ENCODE data around the gene BRCA1. TPM values are rescaled to one million over a fixed set of nuclear protein-coding genes. Genes with fewer than 3 reads are reported as not detected.
"Not testable (repeated sequence)": the region's sequence is repeated elsewhere in the genome, so short reads cannot be mapped to it uniquely, and the experiment has no call there.

BRCA1 gene
- polyA plus RNA-seq, 3 donors, result 0.87 to 2.6 (median 1.9) TPM

DNA sequence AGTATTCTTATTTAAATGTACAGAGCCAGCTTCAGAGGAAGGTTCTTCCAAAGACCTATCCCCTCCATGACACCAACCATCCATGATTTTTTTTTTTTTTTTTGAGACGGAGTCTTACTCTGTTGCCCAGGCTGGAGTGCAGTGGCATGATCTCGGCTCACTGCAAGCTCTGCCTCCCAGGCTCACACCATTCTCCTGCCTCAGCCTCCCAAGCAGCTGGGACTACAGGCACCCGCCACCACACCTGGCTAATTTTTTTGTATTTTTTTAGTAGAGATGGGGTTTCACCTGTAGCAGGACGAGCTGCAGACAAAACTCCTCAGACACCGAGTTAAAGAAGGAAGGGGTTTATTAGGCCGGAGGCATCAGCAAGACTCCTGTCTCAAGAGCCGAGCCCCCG lies 34.8 kb upstream of the BRCA1 start:
- H4K20me1 ChIP-seq (ENCODE audit: insufficient read depth, low read length); H2AFZ ChIP-seq (ENCODE audit: insufficient read depth, low read depth, low read length, poor library complexity, severe bottlenecking); H3K79me2 ChIP-seq (ENCODE audit: insufficient read depth, low read length); H3K27me3 ChIP-seq (ENCODE audit: control insufficient read depth in 2 of 2, insufficient read depth in 2 of 2, low read length in 2 of 2); H3K9ac ChIP-seq (ENCODE audit: insufficient read depth, low read length, poor library complexity, severe bottlenecking); H3K27ac ChIP-seq (ENCODE audit: low read depth in 1 of 2, low read length in 2 of 2); H3K27ac Mint-ChIP-seq; intact Hi-C loops (cut with micrococcal nuclease); H3K9me3 Mint-ChIP-seq; H3K4me3 ChIP-seq (replicated peaks in 1 of 3; ENCODE audit: low read depth in 2 of 3, low read length in 3 of 3); H3K27me3 Mint-ChIP-seq (ENCODE audit: low read depth in 3 of 3); H3K36me3 ChIP-seq (replicated peaks in 1 of 2; ENCODE audit: control insufficient read depth in 1 of 2, insufficient read depth in 2 of 2, low read length in 2 of 2); H3K9me3 ChIP-seq (replicated peaks in 1 of 2; ENCODE audit: control insufficient read depth in 1 of 2, insufficient read depth in 1 of 2, low read length in 2 of 2); H3K4me3 Mint-ChIP-seq; H3K4me2 ChIP-seq (replicated peaks; ENCODE audit: extremely low read depth, low read length, poor library complexity, severe bottlenecking); H3K4me1 ChIP-seq (ENCODE audit: control insufficient read depth in 1 of 2, insufficient read depth in 2 of 2, low read length in 2 of 2); H3K4me1 Mint-ChIP-seq; DNase-seq: not testable (repeated sequence)
- H3K36me3 Mint-ChIP-seq, result peaks cover 8 to 18% of the 10 kb centered on the region in 2 donors
- WGBS (ENCODE audit: insufficient coverage), result 95% methylated on average over 4 of the region's 8 CpGs

GRCh38 chr17:43159232-43159631 lies 34.1 kb upstream of the BRCA1 start:
- H3K9me3 Mint-ChIP-seq, result not testable (repeated sequence)

DNA sequence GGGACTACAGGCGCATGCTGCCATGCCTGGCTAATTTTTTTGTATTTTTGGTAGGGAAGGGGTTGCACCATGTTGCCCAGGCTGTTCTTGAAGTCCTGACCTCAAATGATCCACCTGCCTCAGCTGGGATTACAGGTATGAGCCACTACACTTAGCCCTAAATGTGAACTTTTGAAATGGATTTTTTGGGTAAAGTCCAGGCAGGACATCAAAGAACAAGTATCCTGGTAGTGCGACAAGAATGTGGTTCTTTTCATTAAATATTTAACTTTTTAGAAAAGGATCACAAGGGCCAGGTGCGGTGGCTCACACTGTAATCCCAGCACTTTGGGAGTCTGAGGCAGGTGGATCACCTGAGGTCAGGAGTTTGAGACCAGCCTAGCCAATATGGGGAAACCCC lies 30.5 kb upstream of the BRCA1 start:
- Mint-ChIP-seq H3K9me3 (peaks cover 7 to 14% (median 12%) of the 10 kb centered on the region in 7 donors), H3K4me3 (no peak overlapping the region), H3K36me3 (peaks cover 12 to 21% of the 10 kb centered on the region in 2 donors), H3K4me1 (peaks cover 4% of the 10 kb centered on the region), H3K27ac (no peak overlapping the region), H3K27me3 (ENCODE audit: low read depth in 3 of 3) (no peaks in the 10 kb centered on the region)
- Histone ChIP-seq H3K4me2 (replicated peaks; ENCODE audit: extremely low read depth, low read length, poor library complexity, severe bottlenecking) (no peak overlapping the region), H3K9ac (ENCODE audit: insufficient read depth, low read length, poor library complexity, severe bottlenecking) (no peak overlapping the region), H3K9me3 (replicated peaks in 1 of 2; ENCODE audit: control insufficient read depth in 1 of 2, insufficient read depth in 1 of 2, low read length in 2 of 2) (peaks cover 0 to 4% of the 10 kb centered on the region in 2 donors), H4K20me1 (ENCODE audit: insufficient read depth, low read length) (no peaks in the 10 kb centered on the region), H3K27ac (ENCODE audit: low read depth in 1 of 2, low read length in 2 of 2) (no peak overlapping the region), H3K4me1 (ENCODE audit: control insufficient read depth in 1 of 2, insufficient read depth in 2 of 2, low read length in 2 of 2) (no peaks in the 10 kb centered on the region), H3K36me3 (replicated peaks in 1 of 2; ENCODE audit: control insufficient read depth in 1 of 2, insufficient read depth in 2 of 2, low read length in 2 of 2) (peaks cover 0 to 3% of the 10 kb centered on the region in 2 donors), H3K79me2 (ENCODE audit: insufficient read depth, low read length) (no peaks in the 10 kb centered on the region), H3K27me3 (ENCODE audit: control insufficient read depth in 2 of 2, insufficient read depth in 2 of 2, low read length in 2 of 2) (no peaks in the 10 kb centered on the region), H3K4me3 (replicated peaks in 1 of 3; ENCODE audit: low read depth in 2 of 3, low read length in 3 of 3) (no peak overlapping the region), H2AFZ (ENCODE audit: insufficient read depth, low read depth, low read length, poor library complexity, severe bottlenecking) (no peak overlapping the region)
- DNase-seq, result no peak
- TF ChIP-seq, protein P1, sequence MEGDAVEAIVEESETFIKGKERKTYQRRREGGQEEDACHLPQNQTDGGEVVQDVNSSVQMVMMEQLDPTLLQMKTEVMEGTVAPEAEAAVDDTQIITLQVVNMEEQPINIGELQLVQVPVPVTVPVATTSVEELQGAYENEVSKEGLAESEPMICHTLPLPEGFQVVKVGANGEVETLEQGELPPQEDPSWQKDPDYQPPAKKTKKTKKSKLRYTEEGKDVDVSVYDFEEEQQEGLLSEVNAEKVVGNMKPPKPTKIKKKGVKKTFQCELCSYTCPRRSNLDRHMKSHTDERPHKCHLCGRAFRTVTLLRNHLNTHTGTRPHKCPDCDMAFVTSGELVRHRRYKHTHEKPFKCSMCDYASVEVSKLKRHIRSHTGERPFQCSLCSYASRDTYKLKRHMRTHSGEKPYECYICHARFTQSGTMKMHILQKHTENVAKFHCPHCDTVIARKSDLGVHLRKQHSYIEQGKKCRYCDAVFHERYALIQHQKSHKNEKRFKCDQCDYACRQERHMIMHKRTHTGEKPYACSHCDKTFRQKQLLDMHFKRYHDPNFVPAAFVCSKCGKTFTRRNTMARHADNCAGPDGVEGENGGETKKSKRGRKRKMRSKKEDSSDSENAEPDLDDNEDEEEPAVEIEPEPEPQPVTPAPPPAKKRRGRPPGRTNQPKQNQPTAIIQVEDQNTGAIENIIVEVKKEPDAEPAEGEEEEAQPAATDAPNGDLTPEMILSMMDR (IDR thresholded peaks at IDR 0.05), result no peak
- intact Hi-C loops (cut with micrococcal nuclease), result no loop called here
- WGBS (ENCODE audit: insufficient coverage), result 100% methylated on average over 2 of the region's 3 CpGs

More at GRCh38 chr17:43159232-43159631, 34.1 kb upstream of the BRCA1 start:
- H4K20me1 ChIP-seq (ENCODE audit: insufficient read depth, low read length); H3K4me1 ChIP-seq (ENCODE audit: control insufficient read depth in 1 of 2, insufficient read depth in 2 of 2, low read length in 2 of 2); H3K4me3 Mint-ChIP-seq; H3K27me3 ChIP-seq (ENCODE audit: control insufficient read depth in 2 of 2, insufficient read depth in 2 of 2, low read length in 2 of 2); DNase-seq; H2AFZ ChIP-seq (ENCODE audit: insufficient read depth, low read depth, low read length, poor library complexity, severe bottlenecking); H3K36me3 ChIP-seq (replicated peaks in 1 of 2; ENCODE audit: control insufficient read depth in 1 of 2, insufficient read depth in 2 of 2, low read length in 2 of 2); H3K27me3 Mint-ChIP-seq (ENCODE audit: low read depth in 3 of 3); H3K9me3 ChIP-seq (replicated peaks in 1 of 2; ENCODE audit: control insufficient read depth in 1 of 2, insufficient read depth in 1 of 2, low read length in 2 of 2); H3K4me2 ChIP-seq (replicated peaks; ENCODE audit: extremely low read depth, low read length, poor library complexity, severe bottlenecking); H3K27ac Mint-ChIP-seq; H3K79me2 ChIP-seq (ENCODE audit: insufficient read depth, low read length); H3K9ac ChIP-seq (ENCODE audit: insufficient read depth, low read length, poor library complexity, severe bottlenecking); intact Hi-C loops (cut with micrococcal nuclease); H3K4me3 ChIP-seq (replicated peaks in 1 of 3; ENCODE audit: low read depth in 2 of 3, low read length in 3 of 3); H3K27ac ChIP-seq (ENCODE audit: low read depth in 1 of 2, low read length in 2 of 2); H3K4me1 Mint-ChIP-seq: not testable (repeated sequence)
- 100% methylated on average over 2 of the region's 25 CpGs for WGBS (ENCODE audit: insufficient coverage)
- peaks cover 7 to 15% of the 10 kb centered on the region in 2 donors for H3K36me3 Mint-ChIP-seq

GRCh38 chr17:43153197-43153835 lies 28.2 kb upstream of the BRCA1 start:
- DNase-seq; H3K4me3 ChIP-seq (replicated peaks in 1 of 3; ENCODE audit: low read depth in 2 of 3, low read length in 3 of 3); H3K36me3 ChIP-seq (replicated peaks in 1 of 2; ENCODE audit: control insufficient read depth in 1 of 2, insufficient read depth in 2 of 2, low read length in 2 of 2); H3K9ac ChIP-seq (ENCODE audit: insufficient read depth, low read length, poor library complexity, severe bottlenecking); H2AFZ ChIP-seq (ENCODE audit: insufficient read depth, low read depth, low read length, poor library complexity, severe bottlenecking); H3K4me3 Mint-ChIP-seq; intact Hi-C loops (cut with micrococcal nuclease); H3K27me3 Mint-ChIP-seq (ENCODE audit: low read depth in 3 of 3); H3K4me2 ChIP-seq (replicated peaks; ENCODE audit: extremely low read depth, low read length, poor library complexity, severe bottlenecking); H3K4me1 ChIP-seq (ENCODE audit: control insufficient read depth in 1 of 2, insufficient read depth in 2 of 2, low read length in 2 of 2); H3K4me1 Mint-ChIP-seq; H3K79me2 ChIP-seq (ENCODE audit: insufficient read depth, low read length); H4K20me1 ChIP-seq (ENCODE audit: insufficient read depth, low read length); H3K27ac Mint-ChIP-seq; H3K27me3 ChIP-seq (ENCODE audit: control insufficient read depth in 2 of 2, insufficient read depth in 2 of 2, low read length in 2 of 2); H3K9me3 ChIP-seq (replicated peaks in 1 of 2; ENCODE audit: control insufficient read depth in 1 of 2, insufficient read depth in 1 of 2, low read length in 2 of 2); H3K27ac ChIP-seq (ENCODE audit: low read depth in 1 of 2, low read length in 2 of 2): not testable (repeated sequence)
- H3K36me3 Mint-ChIP-seq, result peaks cover 10 to 25% of the 10 kb centered on the region in 2 donors
- 40% methylated on average over 3 of the region's 3 CpGs for WGBS (ENCODE audit: insufficient coverage)
- H3K9me3 Mint-ChIP-seq, result peaks cover 7 to 14% (median 12%) of the 10 kb centered on the region in 7 donors
